Subcutaneous abdominal adipose tissue (tissue), 5 donors: Measurements from ENCODE around the gene SMIM35.

Experiments used
- H3K27ac ChIP-seq: one replicate; pipeline ENCODE4 v1.7.0; 2013; ENCODE audit warnings: low read depth, mild to moderate bottlenecking, inconsistent platforms, low read length, moderate library complexity
- H3K27me3 ChIP-seq, 5 donors: one replicate each; pipeline ENCODE4 v1.7.0; 2013; ENCODE audit warnings: low read length in 5 of 5, inconsistent platforms in 1 of 5; ENCODE audit not compliant: control insufficient read depth in 5 of 5, insufficient read depth in 4 of 5
- H3K36me3 ChIP-seq, 5 donors: one replicate each; pipeline ENCODE4 v1.7.0; 2013; ENCODE audit warnings: low read length in 5 of 5; ENCODE audit not compliant: control insufficient read depth in 5 of 5, insufficient read depth in 5 of 5
- H3K4me1 ChIP-seq, 5 donors: one replicate each; pipeline ENCODE4 v1.7.0; 2013; ENCODE audit warnings: low read length in 5 of 5, mild to moderate bottlenecking in 3 of 5, moderate library complexity in 1 of 5; ENCODE audit not compliant: control insufficient read depth in 5 of 5, insufficient read depth in 5 of 5
- H3K4me3 ChIP-seq, 5 donors: one replicate each; pipeline ENCODE4 v1.7.0; 2013; ENCODE audit warnings: low read length in 5 of 5, low read depth in 1 of 5
- H3K9ac ChIP-seq, 5 donors: one replicate each; pipeline ENCODE4 v1.7.0; 2013; ENCODE audit warnings: low read length in 5 of 5, mild to moderate bottlenecking in 4 of 5, moderate library complexity in 3 of 5
- H3K9me3 ChIP-seq, 5 donors: one replicate each; pipeline ENCODE4 v1.7.0; 2013; ENCODE audit warnings: low read length in 5 of 5; ENCODE audit not compliant: control insufficient read depth in 5 of 5
- donor health status: healthy.
- donor health status: healthy.
- donor health status: healthy.
- donor health status: healthy.
- donor health status: healthy.

SMIM35 gene

GRCh38 chr11:118109231-118109630, 22.5 kb upstream of the SMIM35 start:
- Histone ChIP-seq H3K4me3 (no peak overlapping the region), H3K27me3 (peaks cover 0 to 8% (median 0%) of the 10 kb centered on the region in 5 donors), H3K4me1 (peaks cover 0 to 22% (median 11%) of the 10 kb centered on the region in 5 donors), H3K9me3 (no peaks in the 10 kb centered on the region), H3K36me3 (no peaks in the 10 kb centered on the region), H3K9ac (no peak overlapping the region), H3K27ac (no peak overlapping the region)

- no peaks in the 10 kb centered on the region for H3K36me3 ChIP-seq
- peaks cover 0 to 8% (median 0%) of the 10 kb centered on the region in 5 donors for H3K27me3 ChIP-seq
- H3K4me3 ChIP-seq = no peak overlapping the region
- H3K4me1 ChIP-seq = peaks cover 0 to 22% (median 11%) of the 10 kb centered on the region in 5 donors
- no peak overlapping the region for H3K9ac ChIP-seq
- no peak overlapping the region for H3K27ac ChIP-seq
- no peaks in the 10 kb centered on the region for H3K9me3 ChIP-seq
Observed at GRCh38 chr11:118108513-118108912, 21.8 kb upstream of the SMIM35 start.

- Histone ChIP-seq H3K36me3 (no peaks in the 10 kb centered on the region), H3K27ac (no peak overlapping the region), H3K27me3 (peaks cover 0 to 3% (median 0%) of the 10 kb centered on the region in 5 donors), H3K9ac (no peak overlapping the region), H3K9me3 (no peaks in the 10 kb centered on the region), H3K4me3 (no peak overlapping the region), H3K4me1 (peaks cover 0 to 22% (median 11%) of the 10 kb centered on the region in 5 donors)
Observed at GRCh38 chr11:118106789-118107335, 20.1 kb upstream of the SMIM35 start.

- Histone ChIP-seq H3K9ac (no peak overlapping the region), H3K4me3 (no peak overlapping the region), H3K36me3 (no peaks in the 10 kb centered on the region), H3K27me3 (no peaks in the 10 kb centered on the region), H3K4me1 (peaks cover 0 to 27% (median 16%) of the 10 kb centered on the region in 5 donors), H3K9me3 (no peaks in the 10 kb centered on the region), H3K27ac (no peak overlapping the region)
Observed at GRCh38 chr11:118105657-118106305, 19.0 kb upstream of the SMIM35 start.

GRCh38 chr11:118104491-118104890, 17.7 kb upstream of the SMIM35 start:
- no peak overlapping the region for H3K9ac ChIP-seq

GRCh38 chr11:118102721-118103261, 16.0 kb upstream of the SMIM35 start:
- H3K27me3 ChIP-seq = no peaks in the 10 kb centered on the region
- H3K9ac ChIP-seq = no peak overlapping the region
- no peak overlapping the region for H3K27ac ChIP-seq
- no peaks in the 10 kb centered on the region for H3K9me3 ChIP-seq
- H3K4me1 ChIP-seq = peaks cover 0 to 42% (median 28%) of the 10 kb centered on the region in 5 donors
- H3K4me3 ChIP-seq = no peak overlapping the region
- H3K36me3 ChIP-seq = no peaks in the 10 kb centered on the region

More at GRCh38 chr11:118104491-118104890, 17.7 kb upstream of the SMIM35 start:
- Histone ChIP-seq H3K9me3 (no peaks in the 10 kb centered on the region), H3K4me3 (no peak overlapping the region), H3K4me1 (peaks cover 0 to 40% (median 28%) of the 10 kb centered on the region in 5 donors), H3K27me3 (no peaks in the 10 kb centered on the region), H3K36me3 (no peaks in the 10 kb centered on the region), H3K27ac (no peak overlapping the region)

- no peak overlapping the region for H3K9ac ChIP-seq
- H3K36me3 ChIP-seq = no peaks in the 10 kb centered on the region
- no peak overlapping the region for H3K4me3 ChIP-seq
- no peak overlapping the region for H3K27ac ChIP-seq
- no peaks in the 10 kb centered on the region for H3K9me3 ChIP-seq
- H3K4me1 ChIP-seq = peaks cover 0 to 39% (median 33%) of the 10 kb centered on the region in 5 donors
- H3K27me3 ChIP-seq = no peaks in the 10 kb centered on the region
Observed at GRCh38 chr11:118100691-118101232, 14.0 kb upstream of the SMIM35 start.

- no peaks in the 10 kb centered on the region for H3K27me3 ChIP-seq
- no peaks in the 10 kb centered on the region for H3K36me3 ChIP-seq
- H3K4me3 ChIP-seq = no peak overlapping the region
- peaks cover 0 to 39% (median 33%) of the 10 kb centered on the region in 5 donors for H3K4me1 ChIP-seq
- H3K27ac ChIP-seq = no peak overlapping the region
- H3K9me3 ChIP-seq = no peaks in the 10 kb centered on the region
- H3K9ac ChIP-seq = no peak overlapping the region
Observed at GRCh38 chr11:118099838-118100556, 13.2 kb upstream of the SMIM35 start.

GRCh38 chr11:118098996-118099837, 12.5 kb upstream of the SMIM35 start:
- H3K36me3 ChIP-seq = no peaks in the 10 kb centered on the region
- no peaks in the 10 kb centered on the region for H3K27me3 ChIP-seq
- no peak overlapping the region for H3K27ac ChIP-seq
- no peak overlapping the region for H3K9ac ChIP-seq
- H3K4me3 ChIP-seq = no peak overlapping the region
- no peaks in the 10 kb centered on the region for H3K9me3 ChIP-seq
- H3K4me1 ChIP-seq = peaks cover 0 to 34% (median 28%) of the 10 kb centered on the region in 5 donors
